ENCODE data around the gene BZW1.

BZW1 gene

DNA sequence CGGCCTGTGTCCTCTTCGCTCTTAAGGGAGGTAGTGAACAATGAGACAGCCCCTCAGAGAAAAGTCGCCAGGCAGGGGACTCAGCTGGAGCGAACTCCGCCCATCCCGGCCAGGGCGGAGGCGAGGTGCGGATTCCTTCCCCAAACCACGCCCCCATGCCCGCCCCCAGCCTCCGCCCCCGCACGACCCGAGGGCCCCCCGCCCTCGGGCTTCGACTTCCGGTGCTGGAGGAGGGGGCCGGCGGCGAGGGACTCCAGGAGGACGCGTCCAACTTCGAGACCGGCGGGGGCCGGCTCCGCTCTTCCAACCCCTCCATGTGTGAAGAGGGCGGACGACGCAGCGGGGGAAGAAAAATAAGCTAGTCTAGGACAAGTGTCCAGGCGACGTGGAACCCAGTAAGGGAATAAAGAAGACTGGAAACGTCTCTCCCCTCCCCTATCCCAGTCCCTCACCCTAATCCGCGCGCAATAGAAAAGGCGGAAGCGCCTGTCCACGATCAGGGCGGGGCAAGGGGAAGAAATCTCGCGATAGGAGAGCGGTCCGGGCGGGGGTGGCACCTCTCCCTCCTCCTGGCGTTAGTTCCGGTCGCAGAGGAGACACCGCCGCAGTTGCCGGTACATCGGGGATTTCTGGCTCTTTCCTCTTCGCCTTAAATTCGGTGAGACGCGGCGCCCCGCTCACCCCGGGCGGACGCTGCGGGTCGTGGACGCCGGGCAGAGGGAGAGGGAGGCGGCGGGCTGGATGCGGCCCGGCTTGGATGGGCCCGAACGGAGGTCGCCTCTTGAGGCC lies at the start of gene BZW1:
BZW1 (plus strand) TSS at position 578 of the 789 bp plus-strand sequence. CDS start 1,308 bp downstream, outside the sequence.
- Histone ChIP-seq H3K27ac (peak within 1 kb of the TSS; percentile 98), H3K9me3 (no peaks in the 10 kb centered on the region)

GRCh38 chr2:200762127-200762526 lies 49.6 kb upstream of the BZW1 start:
- peaks cover 24% of the 10 kb centered on the region for H3K4me1 ChIP-seq

More for the DNA sequence above, at the start of gene BZW1:
- TF ChIP-seq Cebpa-rat (IDR thresholded peaks at IDR 0.05), result no peak
- H3K9ac ChIP-seq, result peak within 1 kb of the TSS; percentile 97
- peaks cover 31% of the 10 kb centered on the region for H3K4me1 ChIP-seq
- no peaks in the 10 kb centered on the region for H3K27me3 ChIP-seq
- peaks cover 34% of the 10 kb centered on the region for H3K36me3 ChIP-seq
- peak within 1 kb of the TSS; percentile 89 for H3K4me3 ChIP-seq
- peaks cover 48% of the 10 kb centered on the region for H4K20me1 ChIP-seq
- H3K4me2 ChIP-seq, result peak within 1 kb of the TSS; percentile 92

DNA sequence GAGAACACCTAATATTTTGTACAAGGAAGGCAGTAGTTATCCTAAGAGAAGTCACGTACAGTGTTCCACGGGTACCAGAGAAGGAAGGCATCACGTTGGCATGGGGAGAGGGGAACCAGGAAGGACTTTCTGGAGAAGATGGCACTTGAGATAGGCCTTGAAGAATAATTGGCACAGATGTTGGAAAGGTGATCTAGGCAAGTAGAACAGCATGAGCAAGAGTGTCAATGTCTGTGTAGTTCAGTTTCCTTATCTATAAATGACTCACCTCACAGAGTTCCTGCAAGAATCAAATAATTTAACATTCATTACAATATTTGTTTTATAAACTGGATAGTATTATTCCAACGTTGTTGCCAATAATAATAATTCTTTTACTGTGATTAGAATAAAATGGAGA lies 48.3 kb upstream of the BZW1 start:
- H3K4me3 ChIP-seq, result no peak overlapping the region
- H4K20me1 ChIP-seq, result no peaks in the 10 kb centered on the region
- H3K36me3 ChIP-seq, result peaks cover 12% of the 10 kb centered on the region; the same call in 1 of the 2 replicates
- no peak overlapping the region for H3K27ac ChIP-seq
- no peak overlapping the region for H3K4me2 ChIP-seq
- H3K4me1 ChIP-seq, result peaks cover 13% of the 10 kb centered on the region
- H3K9me3 ChIP-seq, result no peaks in the 10 kb centered on the region
- no peak for TF ChIP-seq Cebpa-rat (IDR thresholded peaks at IDR 0.05)
- H3K27me3 ChIP-seq, result no peaks in the 10 kb centered on the region
- H3K9ac ChIP-seq, result no peak overlapping the region

More at GRCh38 chr2:200762127-200762526, 49.6 kb upstream of the BZW1 start:
- H4K20me1 ChIP-seq, result peaks cover 4% of the 10 kb centered on the region; the same call in 1 of the 2 replicates
- H3K9ac ChIP-seq, result no peak overlapping the region
- H3K9me3 ChIP-seq, result no peaks in the 10 kb centered on the region
- no peak overlapping the region for H3K27ac ChIP-seq
- peaks cover 19% of the 10 kb centered on the region; the same call in 1 of the 2 replicates for H3K36me3 ChIP-seq
- H3K4me2 ChIP-seq, result no peak overlapping the region
- TF ChIP-seq Cebpa-rat (IDR thresholded peaks at IDR 0.05), result no peak
- no peak overlapping the region for H3K4me3 ChIP-seq
- H3K27me3 ChIP-seq, result no peaks in the 10 kb centered on the region

- no peak for TF ChIP-seq Cebpa-rat (IDR thresholded peaks at IDR 0.05)
- Histone ChIP-seq H3K27me3 (no peaks in the 10 kb centered on the region), H3K4me2 (no peak overlapping the region; the same call in 1 of the 2 replicates), H3K36me3 (peaks cover 12% of the 10 kb centered on the region; the same call in 1 of the 2 replicates), H3K9me3 (no peaks in the 10 kb centered on the region), H3K27ac (no peak overlapping the region), H4K20me1 (no peaks in the 10 kb centered on the region), H3K4me1 (peaks cover 13% of the 10 kb centered on the region), H3K4me3 (no peak overlapping the region), H3K9ac (no peak overlapping the region)
Measured at GRCh38 chr2:200765139-200765951, 46.4 kb upstream of the BZW1 start.

DNA sequence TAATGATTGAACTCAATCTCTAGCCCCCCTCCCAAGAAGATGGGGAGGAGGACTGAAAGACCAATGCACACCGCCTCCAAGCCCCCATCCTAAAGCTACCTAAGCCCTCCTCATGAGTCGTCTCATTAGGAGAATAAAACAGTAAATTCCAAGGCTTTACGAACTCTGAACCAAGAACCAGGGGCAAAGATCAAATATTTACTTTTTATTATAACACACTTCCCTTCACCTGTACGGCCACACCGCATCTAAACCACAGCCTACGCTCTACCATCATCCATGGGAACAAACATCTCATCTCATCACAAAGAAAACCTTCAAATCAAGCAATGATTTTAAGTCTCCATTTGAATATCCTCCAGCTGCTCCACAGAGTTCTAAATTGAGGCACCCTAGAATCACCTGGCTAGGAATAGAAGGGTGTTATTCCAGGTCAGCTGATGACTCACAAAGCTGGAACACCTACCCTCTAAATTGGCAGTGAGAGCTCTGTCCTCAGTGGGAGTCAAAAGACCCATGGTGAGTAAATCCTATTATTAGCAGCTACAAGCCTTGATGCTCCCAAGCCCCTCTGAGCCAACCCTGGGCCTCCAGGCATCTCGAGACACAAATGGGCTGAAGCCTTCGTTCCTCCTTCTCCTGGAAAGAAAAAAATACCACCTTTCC lies 45.6 kb upstream of the BZW1 start:
- Histone ChIP-seq H3K4me1 (peaks cover 13% of the 10 kb centered on the region), H3K27ac (no peak overlapping the region), H3K4me2 (no peak overlapping the region), H3K27me3 (no peaks in the 10 kb centered on the region), H4K20me1 (no peaks in the 10 kb centered on the region), H3K4me3 (no peak overlapping the region), H3K9ac (no peak overlapping the region), H3K36me3 (peaks cover 10% of the 10 kb centered on the region; the same call in 1 of the 2 replicates), H3K9me3 (no peaks in the 10 kb centered on the region)
- TF ChIP-seq Cebpa-rat (IDR thresholded peaks at IDR 0.05), result no peak

DNA sequence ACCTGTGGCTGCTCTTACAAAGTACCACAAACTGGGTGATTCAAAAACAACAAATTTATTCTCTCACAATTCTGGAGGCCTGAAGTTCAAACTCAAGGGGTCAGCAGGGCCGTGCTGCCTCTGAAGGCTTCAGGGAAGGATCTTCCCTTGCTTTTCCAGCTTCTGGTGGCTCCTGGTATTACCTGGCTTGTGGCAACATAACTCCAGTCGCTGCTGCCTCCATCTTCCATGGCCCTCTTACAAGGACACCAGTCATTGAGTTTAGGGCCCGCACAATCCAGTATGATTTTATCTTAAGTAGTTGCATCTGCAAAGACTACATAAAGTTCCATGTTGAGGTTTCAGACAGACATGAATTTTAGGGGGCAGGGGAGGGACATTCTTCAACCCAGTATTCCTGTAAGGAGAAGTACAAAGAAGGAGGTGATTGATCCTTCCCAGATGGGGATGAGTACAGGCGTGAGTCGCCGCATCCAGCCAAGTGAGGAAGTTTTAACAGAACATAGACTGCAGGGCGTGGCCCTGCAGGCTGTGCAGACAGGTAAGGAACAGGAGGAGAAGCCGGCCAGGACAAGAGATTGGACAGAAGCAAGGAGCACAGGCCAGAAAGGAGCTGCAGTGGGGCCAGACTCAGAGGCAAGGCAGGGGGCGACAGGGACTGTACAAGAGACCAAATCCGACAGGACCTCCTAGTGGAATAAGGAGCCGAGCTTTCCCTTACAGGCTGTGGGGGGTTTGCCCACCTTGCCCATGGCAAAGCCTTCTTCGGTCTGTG lies 44.4 kb upstream of the BZW1 start:
- H3K4me2 ChIP-seq, result no peak overlapping the region
- TF ChIP-seq Cebpa-rat (IDR thresholded peaks at IDR 0.05), result no peak
- peaks cover 5% of the 10 kb centered on the region; the same call in 1 of the 2 replicates for H3K36me3 ChIP-seq
- H3K27me3 ChIP-seq, result no peaks in the 10 kb centered on the region
- H3K4me3 ChIP-seq, result no peak overlapping the region
- H3K27ac ChIP-seq, result no peak overlapping the region
- H3K9me3 ChIP-seq, result no peaks in the 10 kb centered on the region; the same call in 1 of the 2 replicates
- H3K4me1 ChIP-seq, result peaks cover 13% of the 10 kb centered on the region
- no peak overlapping the region for H3K9ac ChIP-seq
- no peaks in the 10 kb centered on the region for H4K20me1 ChIP-seq

- peaks cover 7% of the 10 kb centered on the region for H3K9me3 ChIP-seq
Measured at GRCh38 chr2:200770847-200771246, 40.9 kb upstream of the BZW1 start.

GRCh38 chr2:200772620-200773019 lies 39.1 kb upstream of the BZW1 start:
- no peak overlapping the region for H3K27ac ChIP-seq

More at GRCh38 chr2:200770847-200771246, 40.9 kb upstream of the BZW1 start:
- no peaks in the 10 kb centered on the region for H4K20me1 ChIP-seq
- H3K27me3 ChIP-seq, result no peaks in the 10 kb centered on the region
- H3K4me2 ChIP-seq, result no peak overlapping the region
- no peak overlapping the region for H3K9ac ChIP-seq
- peaks cover 18% of the 10 kb centered on the region for H3K36me3 ChIP-seq
- no peaks in the 10 kb centered on the region; the same call in 1 of the 2 replicates for H3K4me1 ChIP-seq
- TF ChIP-seq Cebpa-rat (IDR thresholded peaks at IDR 0.05), result no peak
- H3K27ac ChIP-seq, result no peak overlapping the region
- no peak overlapping the region for H3K4me3 ChIP-seq

More at GRCh38 chr2:200772620-200773019, 39.1 kb upstream of the BZW1 start:
- H3K27me3 ChIP-seq, result no peaks in the 10 kb centered on the region
- no peak for TF ChIP-seq Cebpa-rat (IDR thresholded peaks at IDR 0.05)
- H3K9me3 ChIP-seq, result peaks cover 7% of the 10 kb centered on the region
- H3K4me3 ChIP-seq, result no peak overlapping the region
- H4K20me1 ChIP-seq, result no peaks in the 10 kb centered on the region
- H3K4me1 ChIP-seq, result no peaks in the 10 kb centered on the region; the same call in 1 of the 2 replicates
- H3K9ac ChIP-seq, result no peak overlapping the region
- H3K36me3 ChIP-seq, result peaks cover 27% of the 10 kb centered on the region
- H3K4me2 ChIP-seq, result no peak overlapping the region; the same call in 1 of the 2 replicates
